Measurements from ENCODE around the gene ALAS2. TPM values are rescaled to one million over a fixed set of nuclear protein-coding genes. Genes with fewer than 3 reads are reported as not detected.

ALAS2 gene
- total and polyA plus RNA-seq, 2 of the 8 experiments (the other 6 are each of a cell fraction or from before 2014, with no cell fraction given), result 0.27 to 0.32 TPM

- WGBS, 2 experiments (ENCODE audit: extremely low coverage in 1 of 2, insufficient coverage in 1 of 2, insufficient read length in 1 of 2, insufficient replicate concordance in 2 of 2, low coverage in 1 of 2, low lambda C conversion rate in 2 of 2, missing lambda C conversion rate in 1 of 2), result 80% methylated on average over 1 of the region's 1 CpG; no CpG with 5 or more reads in 1 of the 2 experiments
- H2BK120ac ChIP-seq (replicated peaks; ENCODE audit: low read depth, low read length), result no peak overlapping the region
- no peak overlapping the region for H3K9ac ChIP-seq (replicated peaks in 1 of 4; ENCODE audit: extremely low read depth in 1 of 4, low read depth in 3 of 4, low read length in 3 of 4)
- H4K20me1 ChIP-seq (replicated peaks in 1 of 2; ENCODE audit: control insufficient read depth in 1 of 2, insufficient read depth in 2 of 2, low read length in 2 of 2), result no peaks in the 10 kb centered on the region
- no peak overlapping the region for H2AFZ ChIP-seq (ENCODE audit: low read length)
- H2BK5ac ChIP-seq (ENCODE audit: low read depth, low read length), result no peak overlapping the region
- H3K23ac ChIP-seq (ENCODE audit: insufficient read length), result no peak overlapping the region
- no peak for TF ChIP-seq NANOG (IDR thresholded peaks at IDR 0.05; ENCODE audit: insufficient read depth, low read depth, low read length, poor library complexity, severe bottlenecking)
- TF ChIP-seq SIRT6 (IDR thresholded peaks at IDR 0.05; ENCODE audit: low read length), result no peak
- TF ChIP-seq TAF7 (optimal IDR thresholded peaks at IDR 0.05; ENCODE audit: borderline replicate concordance, low read depth, low read length), result no peak
- TF ChIP-seq USF2 (IDR thresholded peaks at IDR 0.05; ENCODE audit: low read length), result no peak
- TF ChIP-seq YY1 (IDR thresholded peaks at IDR 0.05; ENCODE audit: low read depth, low read length), result no peak
- no peak for TF ChIP-seq KDM5A (IDR thresholded peaks at IDR 0.05; ENCODE audit: low read length)
- TF ChIP-seq CEBPB (IDR thresholded peaks at IDR 0.05; ENCODE audit: low read depth, low read length), result no peak
- TF ChIP-seq POU5F1 (IDR thresholded peaks at IDR 0.05; ENCODE audit: low read depth, low read length), result no peak
- TF ChIP-seq E2F6 (IDR thresholded peaks at IDR 0.05), result no peak
- TF ChIP-seq FOSL1 (IDR thresholded peaks at IDR 0.05; ENCODE audit: insufficient read depth, low read depth, low read length), result no peak
- H3K79me2 ChIP-seq (ENCODE audit: control insufficient read depth in 1 of 2, insufficient read depth in 2 of 2, low read length in 2 of 2), result no peaks in the 10 kb centered on the region
- no peak overlapping the region for H3K4me2 ChIP-seq (ENCODE audit: insufficient read depth in 1 of 2, low read depth in 2 of 2, low read length in 2 of 2)
- H2BK12ac ChIP-seq (ENCODE audit: low read depth, low read length), result no peak overlapping the region
- no peak overlapping the region for H3K4ac ChIP-seq (replicated peaks; ENCODE audit: insufficient read length, low read depth, low read length)
- FAIRE-seq, result no peak
- DNase-seq (ENCODE audit: low read depth in 1 of 2, low spot score in 2 of 2), result no peak
- no peak overlapping the region for H2BK20ac ChIP-seq (ENCODE audit: low read length)
- H4K5ac ChIP-seq (ENCODE audit: insufficient read length, low read depth, low read length), result no peak overlapping the region
- H3K9me3 ChIP-seq (ENCODE audit: insufficient read depth in 2 of 2, low read depth in 1 of 2, low read length in 1 of 2), result no peaks in the 10 kb centered on the region
- no peak overlapping the region for H3K4me3 ChIP-seq (ENCODE audit: extremely low read depth in 1 of 4, insufficient read depth in 2 of 4, low read depth in 3 of 4, low read length in 4 of 4)
- H4K91ac ChIP-seq (replicated peaks; ENCODE audit: insufficient read length, low read length), result no peak overlapping the region
- no peaks in the 10 kb centered on the region for H3K4me1 ChIP-seq (replicated peaks in 1 of 4; ENCODE audit: control insufficient read depth in 3 of 4, insufficient read depth in 4 of 4, low read length in 3 of 4)
- ChIA-PET CTCF (ENCODE audit: partially characterized antibody) (interaction anchor here (1.2 kb wide), 1 partner anchor 10 kb away, joined by 3 read pairs; no protein-coding TSS in a partner anchor), POLR2A (ENCODE audit: partially characterized antibody) (no interaction called here)
- H2BK15ac ChIP-seq (ENCODE audit: low read length), result no peak overlapping the region
- H3K56ac ChIP-seq (replicated peaks; ENCODE audit: insufficient read length, low read depth, low read length), result no peak overlapping the region
- H3K27ac ChIP-seq (ENCODE audit: low read depth, low read length), result no peak overlapping the region
- H3K79me1 ChIP-seq (ENCODE audit: low read depth, low read length), result no peaks in the 10 kb centered on the region
- no peaks in the 10 kb centered on the region for H3K27me3 ChIP-seq (replicated peaks in 1 of 4; ENCODE audit: control insufficient read depth in 3 of 4, extremely low read depth in 1 of 4, insufficient read depth in 3 of 4, low read length in 3 of 4)
- no peak overlapping the region for H3K14ac ChIP-seq (ENCODE audit: insufficient read length)
- no peaks in the 10 kb centered on the region for H3K36me3 ChIP-seq (ENCODE audit: control insufficient read depth in 2 of 4, insufficient read depth in 4 of 4, low read length in 3 of 4)
- no peak overlapping the region for H3K18ac ChIP-seq (ENCODE audit: extremely low read depth, low read length)
- no peak overlapping the region for H4K8ac ChIP-seq (ENCODE audit: extremely low read depth, insufficient read depth, low read length)
- H3K23me2 ChIP-seq (ENCODE audit: low read depth, low read length), result no peaks in the 10 kb centered on the region
- H2AK5ac ChIP-seq (ENCODE audit: low read depth, low read length), result no peak overlapping the region
Observed at GRCh38 chrX:54992911-54993622, 37.7 kb downstream of the ALAS2 start.
